Type B pancreatic cell (in vitro differentiated cells): ENCODE measurements around the gene CARF. TPM values are rescaled to one million over a fixed set of nuclear protein-coding genes. Genes with fewer than 3 reads are reported as not detected.

Source experiments
- DNase-seq: peaks from one replicate; pipeline ENCODE4 v3.0.0; 2021; ENCODE audit warnings: mixed read lengths; ENCODE audit not compliant: unreplicated experiment; ENCODE audit errors: extremely low spot score
- H3K27ac Mint-ChIP-seq: 2 replicates; pipeline ENCODE4 v1.8.0; 2021; ENCODE audit warnings: mild to moderate bottlenecking, mixed read lengths
- H3K27me3 Mint-ChIP-seq: 2 replicates; pipeline ENCODE4 v1.8.0; 2021; ENCODE audit warnings: mixed read lengths
- H3K36me3 Mint-ChIP-seq: 2 replicates; pipeline ENCODE4 v1.8.0; 2021; ENCODE audit warnings: mixed read lengths
- H3K4me1 Mint-ChIP-seq: one replicate; pipeline ENCODE4 v1.8.0; 2021; ENCODE audit warnings: mixed read lengths; ENCODE audit not compliant: unreplicated experiment
- H3K4me3 Mint-ChIP-seq: 2 replicates; pipeline ENCODE4 v1.8.0; 2021; ENCODE audit warnings: mild to moderate bottlenecking, mixed read lengths
- H3K9me3 Mint-ChIP-seq: 2 replicates; pipeline ENCODE4 v1.8.0; 2021; ENCODE audit warnings: mixed read lengths
- total RNA-seq: library from RNA; stranded (reverse); gene quantifications from 2 replicates; pipeline ENCODE4 v1.2.1, GENCODE V29; 2021; ENCODE audit warnings: low replicate concordance
- TF ChIP-seq, protein P1 (sequence below): fragments of 200-600 bp; sonication (generic); conservative IDR thresholded peaks from 2 replicates; pipeline ENCODE4 v1.5.0; 2021; ENCODE audit warnings: antibody characterized with exemption, mild to moderate bottlenecking

Gene CARF
- total RNA-seq, 1 donor from 2014 or later = 11.0 TPM

- Mint-ChIP-seq H3K4me3 (no peak overlapping the region), H3K27ac (peak overlapping the region; percentile 32), H3K9me3 (no peaks in the 10 kb centered on the region), H3K36me3 (no peaks in the 10 kb centered on the region), H3K4me1 (peaks cover 5% of the 10 kb centered on the region), H3K27me3 (no peaks in the 10 kb centered on the region)
- DNase-seq = no peak
- TF ChIP-seq, protein P1, sequence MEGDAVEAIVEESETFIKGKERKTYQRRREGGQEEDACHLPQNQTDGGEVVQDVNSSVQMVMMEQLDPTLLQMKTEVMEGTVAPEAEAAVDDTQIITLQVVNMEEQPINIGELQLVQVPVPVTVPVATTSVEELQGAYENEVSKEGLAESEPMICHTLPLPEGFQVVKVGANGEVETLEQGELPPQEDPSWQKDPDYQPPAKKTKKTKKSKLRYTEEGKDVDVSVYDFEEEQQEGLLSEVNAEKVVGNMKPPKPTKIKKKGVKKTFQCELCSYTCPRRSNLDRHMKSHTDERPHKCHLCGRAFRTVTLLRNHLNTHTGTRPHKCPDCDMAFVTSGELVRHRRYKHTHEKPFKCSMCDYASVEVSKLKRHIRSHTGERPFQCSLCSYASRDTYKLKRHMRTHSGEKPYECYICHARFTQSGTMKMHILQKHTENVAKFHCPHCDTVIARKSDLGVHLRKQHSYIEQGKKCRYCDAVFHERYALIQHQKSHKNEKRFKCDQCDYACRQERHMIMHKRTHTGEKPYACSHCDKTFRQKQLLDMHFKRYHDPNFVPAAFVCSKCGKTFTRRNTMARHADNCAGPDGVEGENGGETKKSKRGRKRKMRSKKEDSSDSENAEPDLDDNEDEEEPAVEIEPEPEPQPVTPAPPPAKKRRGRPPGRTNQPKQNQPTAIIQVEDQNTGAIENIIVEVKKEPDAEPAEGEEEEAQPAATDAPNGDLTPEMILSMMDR = no peak
Observed at GRCh38 chr2:203003716-203004115, 91.6 kb downstream of the CARF start.

- H3K27ac Mint-ChIP-seq = peak within 1 kb of the TSS; percentile 100
- TF ChIP-seq, protein P1 = no peak
- no peaks in the 10 kb centered on the region for H3K9me3 Mint-ChIP-seq
- peak within 1 kb of the TSS; percentile 94 for H3K4me3 Mint-ChIP-seq
- H3K36me3 Mint-ChIP-seq = no peaks in the 10 kb centered on the region
- peaks cover 32% of the 10 kb centered on the region for H3K4me1 Mint-ChIP-seq
- peak; percentile 99 for DNase-seq
- peaks cover 10% of the 10 kb centered on the region for H3K27me3 Mint-ChIP-seq
Observed at GRCh38 chr2:203014456-203015199, 102.6 kb downstream of the CARF start, which contains the start of gene NBEAL1. NBEAL1 (plus strand) TSS chr2:203014875; CDS start chr2:203016385, 1,510 bp downstream.

GRCh38 chr2:203016716-203017115 is 104.6 kb downstream of the CARF start:
- H3K9me3 Mint-ChIP-seq = no peaks in the 10 kb centered on the region
- H3K27me3 Mint-ChIP-seq = no peaks in the 10 kb centered on the region
- TF ChIP-seq, protein P1 = no peak
- H3K4me1 Mint-ChIP-seq = peaks cover 33% of the 10 kb centered on the region
- no peak for DNase-seq
- H3K4me3 Mint-ChIP-seq = peak overlapping the region; percentile 84
- H3K36me3 Mint-ChIP-seq = no peaks in the 10 kb centered on the region
- peak overlapping the region; percentile 74 for H3K27ac Mint-ChIP-seq

GRCh38 chr2:203018181-203018580 is 106.1 kb downstream of the CARF start:
- H3K9me3 Mint-ChIP-seq = no peaks in the 10 kb centered on the region
- DNase-seq = no peak
- no peaks in the 10 kb centered on the region for H3K27me3 Mint-ChIP-seq
- peak overlapping the region; percentile 43 for H3K27ac Mint-ChIP-seq
- H3K36me3 Mint-ChIP-seq = no peaks in the 10 kb centered on the region
- peak overlapping the region; percentile 77 for H3K4me3 Mint-ChIP-seq
- TF ChIP-seq, protein P1 = no peak
- peaks cover 33% of the 10 kb centered on the region for H3K4me1 Mint-ChIP-seq

GRCh38 chr2:203019142-203019541 is 107.1 kb downstream of the CARF start:
- no peak for DNase-seq
- TF ChIP-seq, protein P1 = peak; percentile 24
- Mint-ChIP-seq H3K4me3 (peak overlapping the region; percentile 75), H3K27me3 (no peaks in the 10 kb centered on the region), H3K27ac (no peak overlapping the region), H3K9me3 (no peaks in the 10 kb centered on the region), H3K4me1 (peaks cover 28% of the 10 kb centered on the region), H3K36me3 (peaks cover 6% of the 10 kb centered on the region)
